HPDE6-E6E7 (cell line): Measurements from ENCODE around the gene SOCS1.
"Not testable (repeated sequence)": the region's sequence is repeated elsewhere in the genome, so short reads cannot be mapped to it uniquely, and the experiment has no call there.

ENCODE experiments used
- DNase-seq: peaks from one replicate; pipeline ENCODE4 v3.0.0; 2011; ENCODE audit warnings: missing footprints; ENCODE audit errors: extremely low spot score

Gene SOCS1, protein sequence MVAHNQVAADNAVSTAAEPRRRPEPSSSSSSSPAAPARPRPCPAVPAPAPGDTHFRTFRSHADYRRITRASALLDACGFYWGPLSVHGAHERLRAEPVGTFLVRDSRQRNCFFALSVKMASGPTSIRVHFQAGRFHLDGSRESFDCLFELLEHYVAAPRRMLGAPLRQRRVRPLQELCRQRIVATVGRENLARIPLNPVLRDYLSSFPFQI

DNA sequence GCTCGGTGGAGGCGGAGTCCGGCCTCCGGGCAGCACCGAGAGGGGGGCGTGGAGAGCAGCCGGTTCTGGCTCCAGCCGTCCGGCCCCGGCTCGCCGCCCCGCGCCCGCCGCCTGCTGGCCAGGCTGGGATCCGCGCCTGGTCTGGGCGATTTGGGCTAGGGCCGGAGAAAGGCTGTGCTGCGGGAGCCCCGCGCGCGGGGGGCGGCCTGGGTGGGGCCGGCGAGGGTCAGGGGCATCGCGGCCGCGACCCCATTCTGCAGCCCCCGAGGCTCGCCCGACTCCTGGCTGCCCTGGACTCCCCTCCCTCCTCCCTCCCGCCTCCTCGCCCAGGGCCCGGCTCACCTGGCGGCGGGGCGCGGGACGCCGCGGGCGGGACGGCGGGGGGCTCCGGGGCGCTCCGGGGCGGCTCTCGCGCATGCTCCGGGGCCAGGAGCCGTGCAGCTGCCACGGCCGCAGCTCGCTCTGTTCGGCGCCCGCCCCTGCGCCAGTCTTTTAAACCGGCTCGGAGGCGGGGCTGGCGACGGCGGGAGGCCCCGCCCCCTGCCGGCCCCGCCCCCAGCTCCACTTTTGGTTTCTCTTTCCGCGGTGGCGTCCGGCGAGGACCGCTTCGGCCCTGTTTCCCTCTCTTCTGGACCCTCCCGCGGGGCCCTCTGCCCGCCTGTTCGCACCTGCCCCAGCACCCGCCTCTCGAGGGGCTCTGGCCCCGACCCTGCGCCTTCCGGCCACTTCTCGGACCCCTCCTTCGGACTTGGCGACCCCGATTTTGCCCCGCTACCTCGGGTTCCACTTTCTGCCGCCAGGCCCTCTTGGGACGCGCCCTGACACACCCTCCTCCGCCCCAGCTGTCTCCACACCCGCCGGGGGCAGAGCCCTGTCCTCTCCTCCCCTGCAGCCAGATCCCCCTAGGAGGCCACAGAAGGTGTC lies at the start of gene SOCS1:
Gene SOCS1 (minus strand): TSS at position 468 of the 924 bp plus-strand sequence. CDS start 726 bp downstream, outside the sequence.
- DNase-seq, result peak; percentile 74

DNA sequence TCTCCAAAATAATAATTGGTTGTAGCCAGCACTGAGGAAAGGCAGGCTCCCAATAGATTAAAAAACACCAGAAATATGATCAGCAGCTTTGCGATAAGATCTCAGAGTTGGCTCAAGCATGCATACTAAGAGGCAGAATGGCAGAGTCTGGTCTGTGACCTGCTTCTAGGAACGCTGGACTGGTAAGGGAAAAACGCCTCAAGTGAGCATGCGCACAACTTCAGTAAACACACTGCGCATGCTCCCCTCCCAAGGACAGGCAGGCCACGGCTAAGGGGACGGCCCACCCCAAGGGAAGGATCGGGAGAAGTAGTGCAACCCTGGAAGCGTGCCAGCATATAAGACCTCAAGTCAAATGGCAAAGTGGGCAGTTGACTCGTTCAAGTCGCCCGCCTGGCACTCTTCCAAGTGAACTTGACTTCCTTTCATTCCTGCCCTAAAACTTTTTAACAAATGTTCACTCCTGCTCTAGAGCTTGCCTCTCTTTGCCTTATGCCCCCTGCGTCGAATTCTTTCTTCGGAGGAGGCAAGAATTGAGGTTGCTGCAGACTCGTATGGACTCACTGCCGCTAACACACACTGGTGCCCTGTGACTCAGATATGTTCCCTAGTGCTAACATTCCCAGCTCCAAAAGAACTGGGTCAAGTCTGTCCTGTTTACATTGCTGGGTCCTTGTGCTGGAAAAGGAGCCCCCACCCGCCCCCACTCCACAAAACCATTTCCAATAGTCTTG lies 47.6 kb upstream of the SOCS1 start:
- DNase-seq, result no peak

DNA sequence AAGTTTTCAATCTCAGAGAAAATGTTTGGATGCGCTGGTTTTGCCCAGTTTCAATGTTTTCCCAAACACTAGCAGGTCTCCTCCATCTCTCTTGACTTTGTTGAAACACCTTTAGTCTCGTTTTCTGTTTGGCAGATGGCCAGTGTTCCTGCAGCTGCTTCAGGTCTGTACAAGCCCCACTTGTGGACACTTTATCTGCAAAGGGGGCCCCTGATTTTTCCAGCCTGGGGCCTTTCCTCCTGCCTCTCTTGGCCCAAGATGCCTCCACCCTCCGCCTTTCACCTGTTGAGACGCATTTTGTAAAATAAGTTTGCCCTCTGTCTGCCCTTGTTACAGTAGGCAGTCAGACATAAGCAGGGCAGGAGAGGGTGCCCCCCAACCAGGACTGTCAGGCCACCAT lies 47.0 kb upstream of the SOCS1 start:
- DNase-seq, result peak; percentile 27

DNA sequence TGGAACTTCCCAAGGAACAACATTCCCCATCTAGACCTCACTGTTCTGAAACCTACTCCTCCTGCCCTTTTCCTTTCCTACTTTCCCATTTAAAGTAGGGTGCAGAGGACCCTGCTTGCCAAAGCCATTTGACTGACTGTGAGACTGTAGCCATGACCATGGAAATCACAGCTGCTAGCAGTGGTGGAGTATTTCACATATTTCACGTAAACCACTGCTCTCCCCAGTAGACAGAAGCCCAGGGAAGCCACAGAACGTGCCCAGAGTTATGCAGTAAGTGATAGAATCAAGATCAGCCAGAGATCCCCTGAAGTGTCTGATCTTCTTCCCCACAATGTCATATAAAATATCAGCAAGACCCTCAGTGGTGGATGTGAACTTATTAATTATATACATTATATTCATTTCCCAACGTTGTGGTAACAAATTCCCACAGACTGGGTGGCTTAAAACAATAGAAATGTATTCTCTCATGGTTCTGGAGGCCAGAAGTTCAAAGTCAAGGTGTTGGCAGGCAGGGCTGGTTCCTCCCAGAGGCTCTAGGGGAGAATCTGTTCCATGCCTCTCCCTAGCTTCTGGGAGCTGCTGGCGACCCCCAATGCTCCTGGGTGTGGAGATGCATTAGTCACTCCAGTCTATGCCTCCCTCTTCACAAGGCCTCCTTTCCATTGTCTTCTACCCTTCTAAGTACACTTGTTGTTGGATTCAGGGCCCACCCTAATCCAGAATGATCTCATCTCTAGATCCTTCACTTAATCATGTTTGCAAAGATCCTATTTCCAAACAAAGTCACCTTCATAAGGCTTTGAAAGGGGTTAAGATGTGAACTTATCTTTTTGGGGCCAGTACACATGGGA lies 45.9 kb upstream of the SOCS1 start:
- DNase-seq, result no peak

DNA sequence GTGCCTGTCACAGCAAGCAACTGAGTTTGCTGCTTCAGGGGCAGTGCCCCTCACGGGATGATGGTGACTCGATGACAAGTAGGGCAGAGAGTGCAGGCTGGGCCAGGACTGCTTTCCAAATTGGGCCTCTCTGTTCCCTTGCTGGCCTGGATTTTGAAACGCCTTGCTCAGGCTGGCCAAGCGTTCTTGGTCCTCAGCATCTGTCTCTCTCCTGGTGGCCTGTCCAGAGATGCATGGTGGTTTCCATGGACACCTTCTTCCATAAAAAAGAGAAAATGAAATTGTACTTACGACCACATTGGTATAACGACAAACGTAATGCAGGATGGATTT lies 44.5 kb upstream of the SOCS1 start:
- DNase-seq, result no peak

DNA sequence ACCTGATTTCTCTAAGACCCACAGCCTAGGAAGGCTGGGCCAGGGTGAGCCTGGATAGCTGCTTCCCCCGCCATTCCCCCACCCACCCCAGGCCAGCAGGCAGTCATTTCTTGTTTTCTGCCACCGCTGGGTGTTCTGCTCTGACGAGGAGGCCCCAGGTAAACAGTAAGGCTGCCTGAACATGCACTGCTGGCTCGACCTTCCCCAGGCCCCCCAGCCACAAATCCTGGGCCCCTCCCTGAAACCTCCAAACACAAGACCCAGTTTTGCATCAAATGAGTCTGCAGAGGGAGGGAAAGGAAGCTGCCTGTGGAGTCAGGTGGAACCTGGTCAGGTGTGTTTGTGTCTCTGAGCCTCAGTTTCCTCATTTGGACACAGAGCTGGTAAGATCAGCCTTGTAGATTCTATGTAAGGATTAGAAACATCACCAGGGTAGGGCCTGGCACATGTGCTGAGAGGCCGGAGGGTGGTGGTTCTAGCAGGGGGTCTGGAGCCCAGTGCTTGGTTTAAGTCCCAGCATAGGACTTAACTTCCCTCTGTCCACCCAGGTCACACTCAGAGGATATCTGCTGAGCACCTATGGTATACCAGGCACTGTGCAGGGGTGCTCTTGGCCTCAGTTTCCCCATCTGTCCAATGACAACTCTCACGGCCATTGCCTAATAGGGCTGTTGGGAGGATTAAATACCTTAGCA lies 44.0 kb upstream of the SOCS1 start:
- DNase-seq, result no peak

DNA sequence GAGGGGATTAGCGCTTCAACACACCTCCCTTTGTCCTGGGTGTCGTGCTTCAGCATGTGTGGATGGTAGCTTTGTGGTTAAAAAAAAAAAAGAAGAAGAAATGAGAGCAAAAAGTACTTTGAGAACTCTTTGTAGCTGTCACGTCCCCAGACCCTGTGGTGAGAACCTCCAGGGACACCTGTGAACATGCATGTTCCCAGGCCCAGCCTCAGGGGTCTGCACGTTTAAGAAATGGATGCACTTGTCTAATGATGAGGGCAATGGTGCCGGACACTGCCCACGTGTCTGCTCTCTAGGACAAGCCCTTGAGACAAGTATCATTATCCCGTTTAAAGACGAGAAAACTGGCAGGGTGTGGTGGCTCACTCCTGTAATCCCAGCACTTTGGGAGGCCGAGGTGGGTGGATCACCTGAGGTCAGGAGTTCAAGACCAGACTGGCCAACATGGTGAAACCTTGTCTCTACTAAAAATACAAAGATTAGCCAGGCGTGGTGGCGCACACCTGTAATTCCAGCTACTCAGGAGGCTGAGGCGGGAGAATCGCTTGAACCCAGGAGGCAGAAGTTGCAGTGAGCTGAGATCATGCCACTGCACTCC lies 43.0 kb upstream of the SOCS1 start:
- DNase-seq, result not testable (repeated sequence)

DNA sequence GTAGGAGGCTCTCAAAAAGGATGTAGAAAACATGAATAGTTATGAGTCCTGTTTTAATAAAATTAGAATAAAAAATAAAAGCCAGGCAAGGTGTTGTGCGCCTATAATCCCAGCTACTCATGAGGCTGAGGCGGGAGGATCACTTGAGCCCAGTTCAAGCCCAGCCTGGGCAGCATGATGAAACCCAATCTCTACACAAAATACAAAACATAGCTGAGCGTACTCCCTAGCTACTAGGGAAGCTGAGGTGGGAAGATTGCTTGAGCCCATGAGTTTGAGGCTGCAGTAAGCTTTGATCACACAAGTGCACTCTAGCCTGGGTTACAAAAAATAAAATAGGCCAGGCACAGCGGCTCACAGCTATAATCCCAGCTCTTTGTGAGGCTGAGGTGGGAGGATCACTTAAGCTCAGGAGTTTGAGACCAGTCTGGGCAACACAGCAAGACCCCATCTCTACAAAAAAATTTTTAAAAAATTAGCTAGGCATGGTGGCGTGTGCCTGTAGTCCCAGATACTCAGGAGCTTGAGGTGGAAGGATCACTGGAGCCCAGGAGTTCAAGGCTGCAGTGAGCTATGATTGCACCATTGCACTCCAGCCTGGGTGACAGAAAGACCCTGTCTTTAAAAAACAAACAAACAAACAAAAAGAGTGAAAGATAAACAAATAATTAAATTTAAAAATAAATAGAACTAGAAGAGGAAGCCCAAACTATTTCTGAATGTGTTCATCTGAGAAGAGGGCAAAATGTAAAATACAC lies 42.3 kb upstream of the SOCS1 start:
- DNase-seq, result no peak

DNA sequence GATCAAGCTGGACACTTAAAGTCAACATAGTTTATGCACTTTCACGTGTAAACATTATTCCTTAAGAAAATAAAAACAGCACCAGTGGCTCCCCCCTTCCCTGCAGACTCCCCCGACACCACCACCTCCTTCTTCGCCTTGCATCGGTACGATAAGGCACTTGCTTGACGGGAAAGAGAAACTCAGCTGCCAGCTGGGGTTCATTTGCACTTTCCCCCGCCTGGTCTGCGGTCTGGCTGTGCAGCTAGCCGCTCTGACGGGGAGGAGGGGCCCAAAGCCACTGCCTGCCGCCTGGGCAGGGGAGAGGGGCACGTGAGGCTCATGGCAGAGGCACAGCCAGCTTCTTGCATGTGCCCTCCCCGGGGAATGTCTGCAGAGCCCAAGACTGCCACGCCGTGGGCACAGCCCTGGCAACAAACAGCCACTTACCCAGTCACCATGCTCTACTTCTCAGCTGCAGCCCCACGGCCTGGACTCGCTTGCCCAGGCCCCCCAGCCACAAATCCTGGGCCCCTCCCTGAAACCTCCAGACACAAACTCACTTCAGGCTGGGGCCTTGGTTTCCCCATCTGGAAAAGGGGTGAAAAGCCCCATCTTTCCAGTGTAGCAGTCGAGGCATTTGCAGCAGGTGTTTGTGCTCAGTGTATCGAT lies 41.6 kb upstream of the SOCS1 start:
- peak; percentile 35 for DNase-seq

DNA sequence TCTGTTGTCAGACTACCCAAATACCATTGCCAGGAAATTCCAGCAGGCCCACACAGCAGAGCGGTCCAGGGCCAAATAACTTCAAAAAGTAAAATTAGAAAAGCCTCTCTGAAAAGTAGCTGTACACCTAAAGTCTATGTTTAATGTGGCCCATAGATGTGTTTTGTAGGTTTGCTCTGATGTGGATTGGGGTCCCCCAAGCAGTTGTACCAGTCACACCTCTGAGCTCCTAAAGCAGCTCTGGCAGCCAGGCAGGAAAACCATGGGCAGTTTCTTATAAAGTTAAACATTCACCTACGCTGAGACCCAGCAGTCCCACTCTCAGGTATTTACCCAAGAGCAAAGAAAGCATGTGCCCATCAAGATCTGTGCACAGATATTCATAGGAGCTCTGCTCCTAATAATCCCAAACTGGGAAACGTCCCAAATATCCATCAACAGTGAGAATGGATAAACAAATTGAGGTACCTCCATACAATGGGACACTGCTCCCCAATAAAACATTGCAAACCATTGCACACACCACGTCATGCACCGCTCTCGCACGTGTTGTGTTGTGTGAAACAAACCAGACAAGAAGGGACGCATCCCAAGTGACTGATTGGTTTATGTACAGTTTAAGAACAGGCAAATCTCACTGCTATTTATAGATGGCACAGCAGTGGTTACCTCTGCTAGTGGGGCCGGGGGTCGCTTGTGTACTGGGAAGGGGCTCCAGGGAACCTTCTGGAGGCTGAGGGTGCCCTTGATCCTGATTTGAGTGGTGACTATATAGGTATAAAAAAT lies 40.9 kb upstream of the SOCS1 start:
- no peak for DNase-seq

DNA sequence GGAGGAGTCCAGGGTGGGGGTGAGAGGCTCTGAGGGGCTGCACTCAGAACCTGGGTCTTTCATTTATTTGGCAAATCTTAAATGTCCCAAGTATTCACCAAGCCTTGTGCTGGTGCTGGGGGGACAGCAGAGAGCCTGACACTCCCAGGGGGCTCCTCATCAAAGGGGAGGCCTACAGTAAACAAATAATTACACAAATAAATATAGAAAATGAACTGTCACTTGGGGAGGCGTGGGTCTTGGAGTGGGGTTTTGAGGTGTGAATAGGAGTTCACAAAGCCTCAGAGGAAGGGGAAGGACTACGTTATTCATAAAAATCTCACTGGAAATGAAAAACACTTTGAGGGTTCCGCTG lies 40.3 kb upstream of the SOCS1 start:
- no peak for DNase-seq

DNA sequence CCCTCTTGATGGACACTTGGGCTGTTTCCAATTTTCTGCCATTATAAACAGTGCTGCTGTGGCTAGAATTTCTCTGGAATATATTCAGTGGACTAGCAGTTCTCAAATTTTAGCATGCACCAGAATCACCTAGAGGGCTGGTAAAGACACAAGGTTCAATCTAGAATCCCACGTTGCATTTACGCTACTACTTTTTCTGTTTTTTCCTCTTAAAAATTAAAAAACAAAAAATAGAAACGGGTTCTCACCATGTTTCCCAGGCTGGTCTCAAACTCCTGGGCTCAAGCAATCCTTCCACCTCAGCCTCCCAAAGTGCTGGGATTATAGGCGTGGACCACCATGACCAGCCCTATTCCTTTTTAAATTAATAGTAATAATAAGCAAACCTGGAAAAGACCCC lies 39.7 kb upstream of the SOCS1 start:
- no peak for DNase-seq

DNA sequence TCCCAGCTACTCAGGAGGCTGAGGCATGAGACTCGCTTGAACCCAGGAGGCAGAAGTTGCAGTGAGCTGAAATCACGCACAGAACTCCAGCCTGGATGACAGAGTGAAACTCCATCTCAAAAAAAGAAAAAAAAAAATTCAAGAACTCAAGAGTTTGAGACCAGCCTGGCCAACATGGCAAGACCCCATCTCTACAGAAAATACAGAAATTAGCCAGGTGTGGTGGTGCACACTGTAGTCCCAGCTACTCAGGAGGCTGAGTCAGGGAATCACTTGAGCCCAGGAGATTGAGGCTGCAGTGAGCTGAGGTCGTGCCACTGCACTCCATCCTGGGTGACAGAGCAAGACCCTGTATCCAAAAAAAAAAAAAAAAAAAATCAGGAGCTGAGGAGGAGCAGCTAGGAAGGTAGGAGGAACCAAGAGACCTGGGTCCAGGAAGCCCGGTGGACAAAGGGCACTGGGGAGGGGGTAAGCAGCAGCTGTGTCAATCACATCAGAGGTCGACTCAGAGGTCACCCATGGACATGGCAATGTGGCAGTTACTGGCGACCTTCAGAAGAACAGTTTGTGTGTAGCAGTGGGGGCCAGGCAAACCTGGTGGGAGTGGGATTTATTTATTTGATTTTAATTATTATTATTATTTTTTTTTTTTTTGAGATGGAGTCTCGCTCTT lies 36.2 kb upstream of the SOCS1 start:
- DNase-seq, result no peak

DNA sequence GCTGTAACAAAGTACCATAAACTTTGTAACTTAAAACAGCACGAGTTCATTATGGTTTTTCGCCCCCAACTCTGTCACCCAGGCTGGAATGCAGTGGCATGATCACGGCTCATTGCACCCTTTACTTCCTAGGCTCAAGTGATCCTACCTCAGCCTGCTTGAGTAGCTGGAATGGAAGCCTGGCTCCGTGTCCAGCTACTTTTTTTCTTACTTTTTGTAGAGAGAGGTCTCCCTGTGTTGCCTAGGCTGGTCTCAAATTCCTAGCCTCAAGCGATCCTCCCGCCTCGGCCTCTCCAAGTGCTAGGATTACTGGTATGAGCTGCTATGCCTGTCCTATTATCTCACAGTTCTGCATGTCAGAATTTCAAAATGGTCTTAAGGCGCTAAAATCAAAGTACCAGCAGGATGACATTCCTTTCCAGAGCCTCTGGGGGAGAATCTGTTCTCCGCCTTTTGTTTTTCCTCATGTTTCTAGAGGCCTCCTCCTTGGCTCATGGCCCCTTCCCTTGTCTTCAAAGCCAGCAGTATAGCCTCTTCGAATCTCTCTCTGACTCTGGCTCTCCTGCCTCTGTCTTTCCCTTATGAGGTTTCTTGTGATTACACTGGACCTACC lies 35.2 kb upstream of the SOCS1 start:
- no peak for DNase-seq

DNA sequence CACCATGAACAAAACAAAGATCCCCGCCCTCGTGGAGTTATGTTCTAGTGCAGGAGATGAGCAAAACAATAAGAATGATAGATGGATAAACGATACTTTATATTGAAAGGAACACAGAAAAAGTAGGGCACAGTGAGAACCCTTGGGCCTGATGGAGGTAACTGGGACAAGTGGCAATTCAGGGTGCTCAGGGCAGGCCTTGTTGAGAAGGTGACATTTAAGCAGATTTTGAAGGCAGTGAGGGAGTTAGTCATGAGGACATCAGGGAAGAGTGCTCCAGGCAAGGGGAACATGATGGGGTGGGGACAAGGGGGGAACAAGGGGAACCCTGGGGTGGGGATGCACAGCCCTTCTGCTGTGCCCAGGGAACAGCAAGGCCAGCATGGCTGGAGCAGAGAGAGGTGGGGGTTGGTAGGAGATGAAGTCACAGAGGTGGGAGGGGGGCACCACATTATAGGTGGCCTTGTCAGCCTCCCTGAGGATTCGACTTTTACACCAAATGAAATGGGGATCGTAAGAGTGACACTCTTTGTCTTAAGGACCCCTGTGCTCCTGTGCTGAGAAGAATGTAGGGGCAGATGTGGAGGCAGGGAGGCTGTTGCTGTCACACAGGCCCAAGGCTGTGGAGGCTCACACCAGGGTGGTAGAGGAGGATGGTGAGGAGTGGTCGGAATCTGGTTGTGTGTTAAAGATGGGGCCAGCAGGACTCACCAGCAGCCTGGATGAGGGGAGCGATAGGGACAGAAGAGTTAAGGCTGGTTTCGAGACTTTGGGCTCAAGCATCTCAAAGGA lies 34.3 kb upstream of the SOCS1 start:
- DNase-seq, result no peak

DNA sequence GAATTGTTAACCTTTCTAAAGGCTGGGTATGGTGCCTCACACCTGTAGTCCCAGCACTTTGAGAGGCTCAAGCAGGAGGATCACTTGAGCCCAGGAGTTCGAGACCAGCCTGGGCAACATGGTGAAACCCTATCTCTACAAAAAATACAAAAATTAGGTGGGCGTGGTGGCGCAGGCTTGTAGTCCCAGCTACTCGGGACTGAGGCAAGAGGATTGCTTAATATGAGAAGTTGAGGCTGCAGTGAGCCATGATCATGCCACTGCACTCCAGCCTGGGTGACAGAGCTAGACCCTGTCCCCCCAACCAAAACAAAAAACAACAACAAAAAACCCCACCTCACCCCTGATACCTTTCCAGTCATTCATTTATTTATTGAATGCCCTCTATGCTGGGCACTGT lies 33.7 kb upstream of the SOCS1 start:
- not testable (repeated sequence) for DNase-seq

DNA sequence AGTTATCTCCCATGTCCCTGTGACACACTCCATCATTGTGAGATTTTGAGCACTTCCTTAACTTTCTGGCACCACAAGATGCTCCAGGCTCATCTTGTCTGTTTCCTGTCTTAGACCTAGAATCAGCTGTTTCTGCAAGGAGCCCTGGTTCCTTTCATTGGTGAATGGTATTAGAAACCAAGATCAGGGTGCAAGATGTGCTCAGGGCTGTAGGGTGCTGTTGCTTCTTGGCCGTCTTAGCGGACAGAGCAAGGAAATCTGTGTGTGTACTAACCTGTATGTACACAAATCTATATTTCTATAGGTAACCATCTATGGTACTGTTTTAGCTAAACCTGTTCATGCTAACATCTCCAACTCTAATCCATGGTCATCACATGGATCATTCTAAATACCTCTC lies 33.2 kb upstream of the SOCS1 start:
- no peak for DNase-seq
